Gastroesophageal sphincter (tissue), 3 donors: ENCODE results near the gene LHFPL5.

Experiments
- CTCF ChIP-seq, 4 experiments: fragments of 200-600 bp in 2 of 4; fragments of 450-650 bp in 2 of 4; sonication (generic) in 1 of 4; IDR thresholded peaks; one replicate each; pipeline ENCODE4 v1.5.1; 2017 to 2019; ENCODE audit warnings: antibody characterized with exemption in 4 of 4, mild to moderate bottlenecking in 2 of 4, moderate library complexity in 2 of 4
- POLR2A ChIP-seq, 2 donors: fragments of 450-650 bp; IDR thresholded peaks; one replicate each; pipeline ENCODE4 v1.6.1; 2017; ENCODE audit warnings: antibody characterized with exemption in 2 of 2, mild to moderate bottlenecking in 2 of 2, moderate library complexity in 1 of 2

- no peak for TF ChIP-seq POLR2A (IDR thresholded peaks at IDR 0.05)
- no peak for TF ChIP-seq CTCF (IDR thresholded peaks at IDR 0.05)
Measured at GRCh38 chr6:35778437-35778836, 26.7 kb upstream of the LHFPL5 start.
